ENCODE data around the gene DPH5.

DPH5 gene

DNA sequence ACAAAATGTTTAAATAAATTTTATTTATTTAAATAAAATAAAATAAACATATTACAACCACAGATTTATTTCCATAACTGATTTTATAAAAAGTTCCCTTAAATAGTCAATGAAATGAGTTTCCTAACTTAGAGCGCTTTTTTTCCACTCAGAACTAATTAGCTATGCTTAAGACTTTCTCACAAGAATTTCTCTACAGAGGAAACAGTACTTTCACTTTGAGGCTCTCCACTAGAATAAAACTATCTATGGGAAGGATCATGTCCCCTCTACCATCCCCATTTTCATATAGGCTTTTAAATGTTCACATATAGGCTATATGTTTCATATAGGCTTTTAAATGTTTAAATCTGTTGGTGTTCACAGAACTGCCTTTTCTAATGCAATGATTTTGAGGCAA is 40.0 kb upstream of the DPH5 start:
- 70% methylated on average over 1 of the region's 1 CpG for WGBS (ENCODE audit: insufficient coverage)
- peak in 1 of 3 donors; percentile 44 for DNase-seq
- Histone ChIP-seq H3K36me3 (ENCODE audit: control insufficient read depth in 4 of 4, insufficient read depth in 4 of 4, low read length in 3 of 4) (peaks cover 0 to 2% (median 0%) of the 10 kb centered on the region in 4 experiments), H3K27ac (ENCODE audit: insufficient read depth in 1 of 2, low read depth in 1 of 2, low read length in 2 of 2, poor library complexity in 1 of 2, severe bottlenecking in 2 of 2) (peak overlapping the region; percentile 18 to 39), H3K4me3 (ENCODE audit: control insufficient read depth in 1 of 7, extremely low read depth in 1 of 7, insufficient read depth in 4 of 7, low read depth in 2 of 7, low read length in 6 of 7) (peak overlapping the region in 2 of 7 experiments; percentile 16 to 43), H3K4me1 (ENCODE audit: control extremely low read depth in 1 of 4, control insufficient read depth in 4 of 4, insufficient read depth in 4 of 4, low read length in 3 of 4) (peaks cover 0 to 16% (median 13%) of the 10 kb centered on the region in 4 experiments), H3K9me3 (ENCODE audit: control extremely low read depth in 1 of 5, control insufficient read depth in 4 of 5, insufficient read depth in 2 of 5, low read depth in 1 of 5, low read length in 4 of 5) (no peaks in the 10 kb centered on the region), H3K27me3 (replicated peaks in 2 of 5; ENCODE audit: control insufficient read depth in 4 of 5, insufficient read depth in 5 of 5, low read length in 4 of 5) (no peaks in the 10 kb centered on the region)
- ChIA-PET POLR2A (no interaction called here), CTCF (interaction anchor here (0.7 to 5.0 kb wide), 3 partner anchors 9 to 14 kb away, joined by 3 to 19 read pairs (median 5); no protein-coding TSS in a partner anchor)

DNA sequence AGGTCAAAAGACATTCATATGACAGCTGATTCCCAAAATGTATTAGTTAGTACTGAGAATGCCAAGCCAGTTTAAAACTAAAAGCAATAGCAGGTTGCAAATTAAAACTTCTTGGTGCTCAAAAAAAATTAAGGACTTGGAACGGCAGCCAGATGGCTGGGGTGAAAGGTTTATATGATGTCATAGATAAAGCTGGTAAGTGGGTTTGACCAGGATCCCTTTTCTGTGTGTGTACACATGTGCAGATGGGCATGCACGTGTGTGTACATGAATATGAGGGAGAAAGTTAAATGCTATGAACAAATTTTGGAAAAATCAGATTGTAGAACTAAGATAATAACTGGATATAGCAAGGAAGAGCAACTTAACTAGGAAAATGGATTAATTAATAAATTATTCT is 39.1 kb upstream of the DPH5 start:
- Histone ChIP-seq H3K27ac (ENCODE audit: insufficient read depth in 1 of 2, low read depth in 1 of 2, low read length in 2 of 2, poor library complexity in 1 of 2, severe bottlenecking in 2 of 2) (no peak overlapping the region), H3K4me3 (ENCODE audit: control insufficient read depth in 1 of 7, extremely low read depth in 1 of 7, insufficient read depth in 4 of 7, low read depth in 2 of 7, low read length in 6 of 7) (no peak overlapping the region), H3K27me3 (replicated peaks in 2 of 5; ENCODE audit: control insufficient read depth in 4 of 5, insufficient read depth in 5 of 5, low read length in 4 of 5) (no peaks in the 10 kb centered on the region), H3K4me1 (ENCODE audit: control extremely low read depth in 1 of 4, control insufficient read depth in 4 of 4, insufficient read depth in 4 of 4, low read length in 3 of 4) (peaks cover 0 to 10% (median 6%) of the 10 kb centered on the region in 4 experiments), H3K9me3 (ENCODE audit: control extremely low read depth in 1 of 5, control insufficient read depth in 4 of 5, insufficient read depth in 2 of 5, low read depth in 1 of 5, low read length in 4 of 5) (no peaks in the 10 kb centered on the region), H3K36me3 (ENCODE audit: control insufficient read depth in 4 of 4, insufficient read depth in 4 of 4, low read length in 3 of 4) (peaks cover 0 to 2% (median 0%) of the 10 kb centered on the region in 4 experiments)
- 95% methylated on average over 2 of the region's 2 CpGs for WGBS (ENCODE audit: insufficient coverage)
- ChIA-PET CTCF (interaction anchor here (1.2 to 5.0 kb wide), 5 partner anchors 15 to 224 kb away, joined by 3 to 19 read pairs (median 4); no protein-coding TSS in a partner anchor), POLR2A (no interaction called here)
- no peak for DNase-seq

DNA sequence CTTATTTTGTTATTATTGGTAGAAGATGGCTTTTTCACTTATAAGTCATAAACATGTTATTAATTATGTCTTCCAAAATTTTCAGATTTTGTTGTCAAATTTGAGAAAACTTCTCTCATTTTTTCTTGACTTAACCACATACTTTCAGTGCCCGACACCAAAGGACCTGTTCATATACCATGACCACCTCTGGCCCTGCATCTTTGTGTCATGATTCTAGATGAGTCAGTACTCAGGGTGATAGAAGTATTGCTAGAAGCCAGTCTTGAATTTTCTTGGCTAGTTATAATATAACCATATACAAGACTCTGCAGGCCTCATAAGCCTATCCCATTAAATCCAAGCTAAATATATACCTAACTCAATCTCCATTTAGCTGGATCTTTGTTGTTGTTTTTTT is 35.4 kb upstream of the DPH5 start:
- POLR2A ChIA-PET: no interaction called here
- WGBS (ENCODE audit: insufficient coverage): no CpG with 5 or more reads among the region's 1 CpG
- H3K4me3 ChIP-seq (ENCODE audit: control insufficient read depth in 1 of 7, extremely low read depth in 1 of 7, insufficient read depth in 4 of 7, low read depth in 2 of 7, low read length in 6 of 7): no peak overlapping the region
- peaks cover 0 to 4% (median 1%) of the 10 kb centered on the region in 4 experiments for H3K4me1 ChIP-seq (ENCODE audit: control extremely low read depth in 1 of 4, control insufficient read depth in 4 of 4, insufficient read depth in 4 of 4, low read length in 3 of 4)
- H3K36me3 ChIP-seq (ENCODE audit: control insufficient read depth in 4 of 4, insufficient read depth in 4 of 4, low read length in 3 of 4): peaks cover 0 to 9% (median 3%) of the 10 kb centered on the region in 4 experiments
- H3K27ac ChIP-seq (ENCODE audit: insufficient read depth in 1 of 2, low read depth in 1 of 2, low read length in 2 of 2, poor library complexity in 1 of 2, severe bottlenecking in 2 of 2): no peak overlapping the region
- peaks cover 0 to 8% (median 0%) of the 10 kb centered on the region in 5 experiments for H3K9me3 ChIP-seq (ENCODE audit: control extremely low read depth in 1 of 5, control insufficient read depth in 4 of 5, insufficient read depth in 2 of 5, low read depth in 1 of 5, low read length in 4 of 5)
- CTCF ChIA-PET: interaction anchor here (1.0 kb wide), 1 partner anchor 51 kb away, joined by 5 read pairs; no protein-coding TSS in a partner anchor
- DNase-seq: no peak
- H3K27me3 ChIP-seq (replicated peaks in 2 of 5; ENCODE audit: control insufficient read depth in 4 of 5, insufficient read depth in 5 of 5, low read length in 4 of 5): no peaks in the 10 kb centered on the region

DNA sequence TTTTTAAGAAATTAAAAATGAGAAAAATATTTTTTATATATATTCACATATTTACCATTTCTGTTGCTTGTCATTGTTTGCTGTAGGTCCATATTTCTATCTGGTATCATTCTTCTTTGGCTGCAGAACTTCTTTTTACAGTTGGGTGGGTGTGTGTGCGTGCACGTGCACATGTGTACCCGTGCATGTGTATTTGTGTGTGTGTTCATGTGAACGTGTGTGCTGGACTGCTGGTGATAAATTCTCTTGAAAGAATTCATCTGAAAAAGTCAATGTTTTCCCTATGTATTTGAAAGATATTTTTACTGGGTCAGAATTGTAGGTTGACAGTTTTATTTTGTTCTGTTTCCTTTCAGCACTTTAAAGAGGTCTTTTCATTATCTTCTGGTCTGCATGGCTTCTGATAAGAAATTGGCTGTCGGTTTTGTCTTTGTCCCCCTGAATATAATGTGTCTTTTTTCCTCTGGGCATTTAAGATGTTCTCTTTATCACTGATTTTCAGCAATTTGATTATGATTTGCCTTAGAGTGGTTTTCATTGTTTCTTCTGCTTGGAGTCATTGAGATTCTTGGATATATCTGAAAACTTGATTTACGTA is 34.5 kb upstream of the DPH5 start:
- 92% methylated on average over 5 of the region's 6 CpGs for WGBS (ENCODE audit: insufficient coverage)
- CTCF ChIA-PET: no interaction called here
- Histone ChIP-seq H3K27ac (ENCODE audit: insufficient read depth in 1 of 2, low read depth in 1 of 2, low read length in 2 of 2, poor library complexity in 1 of 2, severe bottlenecking in 2 of 2) (no peak overlapping the region), H3K4me1 (ENCODE audit: control extremely low read depth in 1 of 4, control insufficient read depth in 4 of 4, insufficient read depth in 4 of 4, low read length in 3 of 4) (no peaks in the 10 kb centered on the region), H3K36me3 (ENCODE audit: control insufficient read depth in 4 of 4, insufficient read depth in 4 of 4, low read length in 3 of 4) (peaks cover 0 to 9% (median 3%) of the 10 kb centered on the region in 4 experiments), H3K27me3 (replicated peaks in 2 of 5; ENCODE audit: control insufficient read depth in 4 of 5, insufficient read depth in 5 of 5, low read length in 4 of 5) (no peaks in the 10 kb centered on the region), H3K9me3 (ENCODE audit: control extremely low read depth in 1 of 5, control insufficient read depth in 4 of 5, insufficient read depth in 2 of 5, low read depth in 1 of 5, low read length in 4 of 5) (peaks cover 0 to 8% (median 0%) of the 10 kb centered on the region in 5 experiments), H3K4me3 (ENCODE audit: control insufficient read depth in 1 of 7, extremely low read depth in 1 of 7, insufficient read depth in 4 of 7, low read depth in 2 of 7, low read length in 6 of 7) (no peak overlapping the region)
- peak in 1 of 3 donors; percentile 47 for DNase-seq
- POLR2A ChIA-PET: no interaction called here

DNA sequence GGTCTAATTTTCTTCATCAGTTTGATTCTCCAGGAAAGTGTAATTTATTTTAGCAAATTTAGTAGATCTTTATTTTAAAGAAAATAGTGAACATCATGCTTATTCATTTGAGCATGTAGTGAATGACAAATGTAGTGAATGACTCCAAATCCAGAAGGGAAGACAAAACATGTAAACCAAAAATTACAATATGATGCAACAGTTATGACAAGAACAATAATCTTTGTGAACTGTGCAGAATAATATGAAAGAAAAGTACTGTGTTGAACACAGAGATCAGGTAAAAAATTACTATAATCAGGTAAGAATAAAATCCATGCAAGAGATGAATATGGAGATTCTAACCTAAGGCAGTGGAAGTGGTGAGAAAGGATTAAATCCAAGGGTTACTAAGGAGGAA is 30.0 kb upstream of the DPH5 start:
- Histone ChIP-seq H3K27me3 (replicated peaks in 2 of 5; ENCODE audit: control insufficient read depth in 4 of 5, insufficient read depth in 5 of 5, low read length in 4 of 5) (no peaks in the 10 kb centered on the region), H3K4me3 (ENCODE audit: control insufficient read depth in 1 of 7, extremely low read depth in 1 of 7, insufficient read depth in 4 of 7, low read depth in 2 of 7, low read length in 6 of 7) (no peak overlapping the region), H3K36me3 (ENCODE audit: control insufficient read depth in 4 of 4, insufficient read depth in 4 of 4, low read length in 3 of 4) (peaks cover 0 to 7% (median 6%) of the 10 kb centered on the region in 4 experiments), H3K9me3 (ENCODE audit: control extremely low read depth in 1 of 5, control insufficient read depth in 4 of 5, insufficient read depth in 2 of 5, low read depth in 1 of 5, low read length in 4 of 5) (peaks cover 0 to 8% (median 0%) of the 10 kb centered on the region in 5 experiments), H3K4me1 (ENCODE audit: control extremely low read depth in 1 of 4, control insufficient read depth in 4 of 4, insufficient read depth in 4 of 4, low read length in 3 of 4) (no peaks in the 10 kb centered on the region), H3K27ac (ENCODE audit: insufficient read depth in 1 of 2, low read depth in 1 of 2, low read length in 2 of 2, poor library complexity in 1 of 2, severe bottlenecking in 2 of 2) (no peak overlapping the region)
- no peak for DNase-seq
- ChIA-PET CTCF (no interaction called here), POLR2A (no interaction called here)

- no peaks in the 10 kb centered on the region for H3K27me3 ChIP-seq (replicated peaks in 2 of 5; ENCODE audit: control insufficient read depth in 4 of 5, insufficient read depth in 5 of 5, low read length in 4 of 5)
- H3K27ac ChIP-seq (ENCODE audit: insufficient read depth in 1 of 2, low read depth in 1 of 2, low read length in 2 of 2, poor library complexity in 1 of 2, severe bottlenecking in 2 of 2): no peak overlapping the region
Measured at GRCh38 chr1:101051688-101052638, 26.4 kb upstream of the DPH5 start.

More at GRCh38 chr1:101051688-101052638, 26.4 kb upstream of the DPH5 start:
- H3K4me3 ChIP-seq (ENCODE audit: control insufficient read depth in 1 of 7, extremely low read depth in 1 of 7, insufficient read depth in 4 of 7, low read depth in 2 of 7, low read length in 6 of 7): no peak overlapping the region
- H3K9me3 ChIP-seq (ENCODE audit: control extremely low read depth in 1 of 5, control insufficient read depth in 4 of 5, insufficient read depth in 2 of 5, low read depth in 1 of 5, low read length in 4 of 5): no peaks in the 10 kb centered on the region
- ChIA-PET POLR2A (no interaction called here), CTCF (interaction anchor here (0.9 to 1.5 kb wide), 4 partner anchors 14 to 37 kb away, joined by 3 to 4 read pairs (median 3); no protein-coding TSS in a partner anchor)
- H3K4me1 ChIP-seq (ENCODE audit: control extremely low read depth in 1 of 4, control insufficient read depth in 4 of 4, insufficient read depth in 4 of 4, low read length in 3 of 4): no peaks in the 10 kb centered on the region
- peaks cover 0 to 6% (median 0%) of the 10 kb centered on the region in 4 experiments for H3K36me3 ChIP-seq (ENCODE audit: control insufficient read depth in 4 of 4, insufficient read depth in 4 of 4, low read length in 3 of 4)
- DNase-seq: no peak
- WGBS (ENCODE audit: insufficient coverage): 83% methylated on average over 2 of the region's 3 CpGs

Measured in common myeloid progenitor, CD34-positive (primary cell).